ENCODE data around the gene AEBP1.
A peak's percentile ranks its signal among the peaks of the same experiment; 100 is the strongest.

The AEBP1 gene

GRCh38 chr7:44144968-44145478 lies 40.9 kb downstream of the AEBP1 start:
- Histone ChIP-seq H3K4me3 (ENCODE audit: low read length) (peak overlapping the region; percentile 21; the same call in 1 of the 2 replicates), H3K9me3 (ENCODE audit: control insufficient read depth, insufficient read depth, low read length) (no peaks in the 10 kb centered on the region), H3K36me3 (ENCODE audit: control insufficient read depth, insufficient read depth, low read length) (no peaks in the 10 kb centered on the region), H3K27me3 (ENCODE audit: control insufficient read depth, insufficient read depth, low read length) (peaks cover 8% of the 10 kb centered on the region; the same call in 1 of the 2 replicates), H3K4me1 (ENCODE audit: control insufficient read depth, insufficient read depth, low read length) (peaks cover 7% of the 10 kb centered on the region), H3K27ac (ENCODE audit: low read length) (no peak overlapping the region)
- WGBS (ENCODE audit: insufficient coverage, insufficient read length), result no CpG with 5 or more reads among the region's 31 CpGs
- no peak for DNase-seq (ENCODE audit: low read depth, low spot score)

- peaks cover 8% of the 10 kb centered on the region; the same call in 1 of the 2 replicates for H3K27me3 ChIP-seq (ENCODE audit: control insufficient read depth, insufficient read depth, low read length)
- H3K9me3 ChIP-seq (ENCODE audit: control insufficient read depth, insufficient read depth, low read length), result no peaks in the 10 kb centered on the region
- no peak for DNase-seq (ENCODE audit: low read depth, low spot score)
- H3K4me3 ChIP-seq (ENCODE audit: low read length), result peak overlapping the region; percentile 21; the same call in 1 of the 2 replicates
- H3K4me1 ChIP-seq (ENCODE audit: control insufficient read depth, insufficient read depth, low read length), result peaks cover 7% of the 10 kb centered on the region
- no peak overlapping the region for H3K27ac ChIP-seq (ENCODE audit: low read length)
- H3K36me3 ChIP-seq (ENCODE audit: control insufficient read depth, insufficient read depth, low read length), result no peaks in the 10 kb centered on the region
- WGBS (ENCODE audit: insufficient coverage, insufficient read length), result no CpG with 5 or more reads among the region's 53 CpGs
These were observed 41.4 kb downstream of the AEBP1 start for GRCh38 chr7:44145479-44145968.

- Histone ChIP-seq H3K27ac (ENCODE audit: low read length) (no peak overlapping the region), H3K4me1 (ENCODE audit: control insufficient read depth, insufficient read depth, low read length) (peaks cover 7% of the 10 kb centered on the region), H3K36me3 (ENCODE audit: control insufficient read depth, insufficient read depth, low read length) (no peaks in the 10 kb centered on the region), H3K4me3 (ENCODE audit: low read length) (peak overlapping the region; percentile 21; the same call in 1 of the 2 replicates), H3K27me3 (ENCODE audit: control insufficient read depth, insufficient read depth, low read length) (peaks cover 8% of the 10 kb centered on the region; the same call in 1 of the 2 replicates), H3K9me3 (ENCODE audit: control insufficient read depth, insufficient read depth, low read length) (no peaks in the 10 kb centered on the region)
- DNase-seq (ENCODE audit: low read depth, low spot score), result peak; percentile 55
- no CpG with 5 or more reads among the region's 65 CpGs for WGBS (ENCODE audit: insufficient coverage, insufficient read length)
These were observed 42.1 kb downstream of the AEBP1 start for GRCh38 chr7:44145969-44146911.

- no peak overlapping the region for H3K4me3 ChIP-seq (ENCODE audit: low read length)
- DNase-seq (ENCODE audit: low read depth, low spot score), result no peak
- H3K4me1 ChIP-seq (ENCODE audit: control insufficient read depth, insufficient read depth, low read length), result peaks cover 7% of the 10 kb centered on the region
- no peaks in the 10 kb centered on the region for H3K9me3 ChIP-seq (ENCODE audit: control insufficient read depth, insufficient read depth, low read length)
- no peaks in the 10 kb centered on the region for H3K36me3 ChIP-seq (ENCODE audit: control insufficient read depth, insufficient read depth, low read length)
- peaks cover 8% of the 10 kb centered on the region; the same call in 1 of the 2 replicates for H3K27me3 ChIP-seq (ENCODE audit: control insufficient read depth, insufficient read depth, low read length)
- no peak overlapping the region for H3K27ac ChIP-seq (ENCODE audit: low read length)
- no CpG with 5 or more reads among the region's 33 CpGs for WGBS (ENCODE audit: insufficient coverage, insufficient read length)
These were observed 43.2 kb downstream of the AEBP1 start for GRCh38 chr7:44147026-44147991.

GRCh38 chr7:44148166-44148565 lies 44.0 kb downstream of the AEBP1 start:
- H3K27ac ChIP-seq (ENCODE audit: low read length), result no peak overlapping the region
- no peak overlapping the region for H3K4me3 ChIP-seq (ENCODE audit: low read length)
- no peaks in the 10 kb centered on the region for H3K36me3 ChIP-seq (ENCODE audit: control insufficient read depth, insufficient read depth, low read length)
- H3K9me3 ChIP-seq (ENCODE audit: control insufficient read depth, insufficient read depth, low read length), result no peaks in the 10 kb centered on the region
- no CpG with 5 or more reads among the region's 2 CpGs for WGBS (ENCODE audit: insufficient coverage, insufficient read length)
- DNase-seq (ENCODE audit: low read depth, low spot score), result no peak
- peaks cover 7% of the 10 kb centered on the region for H3K4me1 ChIP-seq (ENCODE audit: control insufficient read depth, insufficient read depth, low read length)
- peaks cover 8% of the 10 kb centered on the region; the same call in 1 of the 2 replicates for H3K27me3 ChIP-seq (ENCODE audit: control insufficient read depth, insufficient read depth, low read length)

GRCh38 chr7:44148961-44149536 lies 44.9 kb downstream of the AEBP1 start:
- Histone ChIP-seq H3K4me1 (ENCODE audit: control insufficient read depth, insufficient read depth, low read length) (peaks cover 7% of the 10 kb centered on the region), H3K36me3 (ENCODE audit: control insufficient read depth, insufficient read depth, low read length) (no peaks in the 10 kb centered on the region), H3K4me3 (ENCODE audit: low read length) (no peak overlapping the region), H3K9me3 (ENCODE audit: control insufficient read depth, insufficient read depth, low read length) (no peaks in the 10 kb centered on the region), H3K27ac (ENCODE audit: low read length) (no peak overlapping the region), H3K27me3 (ENCODE audit: control insufficient read depth, insufficient read depth, low read length) (peaks cover 8% of the 10 kb centered on the region; the same call in 1 of the 2 replicates)
- no peak for DNase-seq (ENCODE audit: low read depth, low spot score)
- no CpG with 5 or more reads among the region's 9 CpGs for WGBS (ENCODE audit: insufficient coverage, insufficient read length)

- DNase-seq (ENCODE audit: low read depth, low spot score), result no peak
- Histone ChIP-seq H3K4me3 (ENCODE audit: low read length) (no peak overlapping the region), H3K27me3 (ENCODE audit: control insufficient read depth, insufficient read depth, low read length) (peaks cover 6% of the 10 kb centered on the region; the same call in 1 of the 2 replicates), H3K9me3 (ENCODE audit: control insufficient read depth, insufficient read depth, low read length) (no peaks in the 10 kb centered on the region), H3K36me3 (ENCODE audit: control insufficient read depth, insufficient read depth, low read length) (no peaks in the 10 kb centered on the region), H3K27ac (ENCODE audit: low read length) (no peak overlapping the region), H3K4me1 (ENCODE audit: control insufficient read depth, insufficient read depth, low read length) (peaks cover 7% of the 10 kb centered on the region)
- no CpG with 5 or more reads among the region's 18 CpGs for WGBS (ENCODE audit: insufficient coverage, insufficient read length)
These were observed 45.7 kb downstream of the AEBP1 start for GRCh38 chr7:44149571-44150465.

- DNase-seq (ENCODE audit: low read depth, low spot score), result no peak
- Histone ChIP-seq H3K9me3 (ENCODE audit: control insufficient read depth, insufficient read depth, low read length) (no peaks in the 10 kb centered on the region), H3K4me3 (ENCODE audit: low read length) (no peak overlapping the region), H3K27me3 (ENCODE audit: control insufficient read depth, insufficient read depth, low read length) (peaks cover under 1% of the 10 kb centered on the region; the same call in 1 of the 2 replicates), H3K36me3 (ENCODE audit: control insufficient read depth, insufficient read depth, low read length) (no peaks in the 10 kb centered on the region), H3K27ac (ENCODE audit: low read length) (no peak overlapping the region), H3K4me1 (ENCODE audit: control insufficient read depth, insufficient read depth, low read length) (peaks cover 3% of the 10 kb centered on the region)
- WGBS (ENCODE audit: insufficient coverage, insufficient read length), result no CpG with 5 or more reads among the region's 5 CpGs
These were observed 46.3 kb downstream of the AEBP1 start for GRCh38 chr7:44150466-44150832.

All from iPS DF 6.9 (cell line).